Subcutaneous abdominal adipose tissue (tissue), 5 donors: ENCODE measurements around the gene STXBP2.
A peak's percentile ranks its signal among the peaks of the same experiment; 100 is the strongest.

Experiments used
- H3K27ac ChIP-seq: one replicate; pipeline ENCODE4 v1.7.0; 2013; ENCODE audit warnings: low read depth, mild to moderate bottlenecking, inconsistent platforms, low read length, moderate library complexity
- H3K27me3 ChIP-seq, 5 donors: one replicate each; pipeline ENCODE4 v1.7.0; 2013; ENCODE audit warnings: low read length in 5 of 5, inconsistent platforms in 1 of 5; ENCODE audit not compliant: control insufficient read depth in 5 of 5, insufficient read depth in 4 of 5
- H3K36me3 ChIP-seq, 5 donors: one replicate each; pipeline ENCODE4 v1.7.0; 2013; ENCODE audit warnings: low read length in 5 of 5; ENCODE audit not compliant: control insufficient read depth in 5 of 5, insufficient read depth in 5 of 5
- H3K4me1 ChIP-seq, 5 donors: one replicate each; pipeline ENCODE4 v1.7.0; 2013; ENCODE audit warnings: low read length in 5 of 5, mild to moderate bottlenecking in 3 of 5, moderate library complexity in 1 of 5; ENCODE audit not compliant: control insufficient read depth in 5 of 5, insufficient read depth in 5 of 5
- H3K4me3 ChIP-seq, 5 donors: one replicate each; pipeline ENCODE4 v1.7.0; 2013; ENCODE audit warnings: low read length in 5 of 5, low read depth in 1 of 5
- H3K9ac ChIP-seq, 5 donors: one replicate each; pipeline ENCODE4 v1.7.0; 2013; ENCODE audit warnings: low read length in 5 of 5, mild to moderate bottlenecking in 4 of 5, moderate library complexity in 3 of 5
- H3K9me3 ChIP-seq, 5 donors: one replicate each; pipeline ENCODE4 v1.7.0; 2013; ENCODE audit warnings: low read length in 5 of 5; ENCODE audit not compliant: control insufficient read depth in 5 of 5
- donor health status: healthy.
- donor health status: healthy.
- donor health status: healthy.
- donor health status: healthy.
- donor health status: healthy.

Gene STXBP2

DNA sequence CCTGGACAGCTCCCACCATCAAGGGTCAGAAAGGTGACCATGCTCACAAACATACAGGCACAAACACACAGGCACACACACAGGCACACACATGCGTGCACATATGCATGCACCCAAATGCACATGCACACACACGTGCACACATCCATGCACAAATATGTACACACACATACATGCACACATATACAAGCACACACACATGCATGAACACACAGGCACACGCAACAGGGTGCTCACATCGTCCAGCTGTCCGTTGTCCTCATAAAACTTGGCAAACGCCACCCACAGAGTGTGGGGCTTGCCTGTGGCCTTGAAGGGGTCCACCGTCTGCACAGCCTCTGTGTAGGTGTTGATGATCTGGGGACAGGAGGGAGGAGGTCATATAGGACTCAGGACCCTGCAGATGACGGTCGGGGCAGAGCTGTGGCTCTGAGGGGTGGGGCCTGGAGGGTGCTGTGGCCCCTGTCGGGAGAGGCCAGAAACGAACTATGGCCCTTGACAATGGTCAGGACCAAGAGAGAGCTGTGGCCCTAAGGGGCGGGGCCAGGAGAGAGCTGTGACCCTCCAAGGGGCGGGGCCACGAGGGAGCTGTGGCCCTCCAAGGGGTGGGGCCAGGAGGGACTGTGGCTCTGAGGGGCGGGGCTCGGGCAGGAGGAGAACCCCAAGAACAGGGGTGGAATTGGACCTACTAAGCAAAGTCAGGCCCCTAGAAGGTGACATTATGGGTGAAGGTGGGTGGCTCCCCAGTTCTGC is 13.8 kb upstream of the STXBP2 start:
- Histone ChIP-seq H3K4me1 (peaks cover 0 to 11% (median 7%) of the 10 kb centered on the region in 5 donors), H3K27me3 (no peaks in the 10 kb centered on the region), H3K9me3 (no peaks in the 10 kb centered on the region), H3K27ac (no peak overlapping the region), H3K9ac (no peak overlapping the region), H3K36me3 (peaks cover 0 to 93% (median 79%) of the 10 kb centered on the region in 5 donors), H3K4me3 (no peak overlapping the region)

DNA sequence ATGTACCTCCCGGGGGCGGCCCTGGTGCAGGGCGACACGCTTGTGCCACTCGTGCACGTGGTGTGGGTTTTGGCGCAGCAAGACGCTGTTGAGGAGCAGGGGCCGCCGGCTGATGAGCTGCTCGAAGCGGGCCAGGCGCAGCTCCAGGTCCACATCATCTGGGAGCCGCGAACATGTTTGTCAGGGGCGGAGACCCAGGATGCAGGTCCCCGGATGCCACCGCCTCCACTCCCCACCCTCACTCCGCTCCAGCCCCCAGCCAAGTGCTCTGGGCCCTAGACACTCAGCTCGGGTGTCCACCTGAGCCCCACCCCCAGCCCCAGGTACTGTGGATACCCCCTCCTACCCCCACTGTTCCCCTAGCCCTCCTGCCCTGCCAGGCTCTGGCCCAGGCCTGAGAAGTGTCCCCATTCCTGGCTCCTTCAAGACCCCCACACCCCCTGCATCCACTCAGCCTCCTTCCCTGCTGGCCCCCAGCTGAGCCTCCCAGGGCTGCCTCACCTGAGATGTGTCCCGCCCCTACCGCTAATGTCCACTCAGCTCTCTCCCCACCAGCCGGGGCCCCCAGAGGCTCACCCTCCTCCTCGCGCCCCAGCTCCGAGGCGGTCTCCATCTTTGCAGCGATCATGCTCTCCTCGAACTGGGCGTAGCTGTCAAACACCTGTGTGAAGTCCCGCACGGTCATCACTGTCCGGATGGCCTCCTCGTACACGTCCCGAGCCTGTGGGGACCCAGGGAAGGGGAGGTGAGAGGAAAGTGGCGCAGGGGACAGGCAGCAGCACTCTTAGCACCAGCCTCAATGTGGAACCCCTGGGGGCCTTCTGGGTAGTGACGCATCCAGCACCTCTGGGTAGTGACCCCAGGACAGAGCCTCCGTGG is 12.9 kb upstream of the STXBP2 start:
- peaks cover 0 to 85% (median 75%) of the 10 kb centered on the region in 5 donors for H3K36me3 ChIP-seq

GRCh38 chr19:7624810-7625209 is 12.1 kb upstream of the STXBP2 start:
- Histone ChIP-seq H3K27ac (no peak overlapping the region), H3K9me3 (no peaks in the 10 kb centered on the region), H3K27me3 (no peaks in the 10 kb centered on the region), H3K9ac (no peak overlapping the region), H3K4me1 (peaks cover 2 to 22% (median 17%) of the 10 kb centered on the region in 5 donors), H3K4me3 (no peak overlapping the region), H3K36me3 (peaks cover 0 to 78% (median 69%) of the 10 kb centered on the region in 5 donors)

More for the DNA sequence above, 12.9 kb upstream of the STXBP2 start:
- Histone ChIP-seq H3K27ac (no peak overlapping the region), H3K4me1 (peaks cover 2 to 18% (median 16%) of the 10 kb centered on the region in 5 donors), H3K9ac (no peak overlapping the region), H3K27me3 (no peaks in the 10 kb centered on the region), H3K9me3 (no peaks in the 10 kb centered on the region), H3K4me3 (no peak overlapping the region)

DNA sequence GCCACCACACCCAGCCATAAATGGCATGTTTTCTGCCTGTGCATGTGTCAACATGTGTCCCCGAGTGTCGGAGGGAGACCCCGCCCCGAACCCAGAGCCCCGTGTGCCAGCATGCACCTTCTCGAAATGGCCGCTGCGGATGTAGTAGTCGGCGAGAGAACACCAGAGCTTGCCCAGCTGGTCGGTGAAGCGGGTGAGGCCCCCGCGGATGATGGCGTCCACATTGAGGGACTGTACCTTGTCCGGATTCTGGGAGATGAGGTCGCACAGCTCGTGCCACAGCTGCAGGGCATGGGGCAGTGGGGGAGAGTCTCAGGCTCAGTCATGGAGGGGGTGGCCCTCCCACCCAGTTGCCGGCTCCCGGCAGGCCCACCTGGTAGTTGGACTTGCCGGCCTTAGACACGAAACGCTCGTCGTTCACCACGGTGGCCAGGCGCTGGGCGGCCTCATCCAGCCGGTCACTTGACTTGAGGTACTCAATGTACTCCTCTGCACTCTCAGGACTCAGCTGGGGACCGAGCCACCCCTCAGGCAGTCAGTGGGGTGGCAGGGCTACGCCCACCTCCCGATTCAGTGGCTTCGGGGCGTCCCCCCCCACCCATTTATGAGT is 11.0 kb upstream of the STXBP2 start:
- no peaks in the 10 kb centered on the region for H3K27me3 ChIP-seq
- peaks cover 0 to 67% (median 58%) of the 10 kb centered on the region in 5 donors for H3K36me3 ChIP-seq

DNA sequence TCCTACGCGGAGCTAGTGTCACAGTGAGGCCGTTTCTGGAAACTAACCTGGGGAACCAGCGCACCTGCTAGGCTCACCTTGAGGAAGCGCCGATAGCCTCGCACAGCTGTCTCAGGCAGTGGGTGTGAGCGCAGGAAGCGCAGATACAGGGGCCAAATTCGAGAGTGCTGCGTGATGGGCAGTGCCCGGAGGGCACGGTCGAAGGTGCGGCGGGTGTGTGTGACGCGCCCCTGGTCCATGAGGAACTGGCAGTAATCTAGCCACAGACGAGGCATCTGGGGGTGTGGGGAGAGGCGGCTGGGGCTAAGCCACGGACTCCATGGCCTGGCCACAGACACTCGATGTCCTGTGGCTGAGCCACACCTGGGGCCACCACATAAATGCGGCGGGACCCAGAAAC is 9.7 kb upstream of the STXBP2 start:
- no peak overlapping the region for H3K4me3 ChIP-seq
- H3K9me3 ChIP-seq: no peaks in the 10 kb centered on the region
- peaks cover 5 to 34% (median 28%) of the 10 kb centered on the region in 5 donors for H3K4me1 ChIP-seq
- H3K27me3 ChIP-seq: no peaks in the 10 kb centered on the region
- H3K9ac ChIP-seq: no peak overlapping the region
- no peak overlapping the region for H3K27ac ChIP-seq
- H3K36me3 ChIP-seq: peaks cover 0 to 61% (median 51%) of the 10 kb centered on the region in 5 donors

More for the DNA sequence above, 11.0 kb upstream of the STXBP2 start:
- Histone ChIP-seq H3K9ac (no peak overlapping the region), H3K4me3 (no peak overlapping the region), H3K9me3 (no peaks in the 10 kb centered on the region), H3K27ac (no peak overlapping the region), H3K4me1 (peaks cover 5 to 32% (median 28%) of the 10 kb centered on the region in 5 donors)

GRCh38 chr19:7628589-7629311 is 8.2 kb upstream of the STXBP2 start:
- H3K36me3 ChIP-seq: peaks cover 0 to 51% (median 35%) of the 10 kb centered on the region in 5 donors
- peak overlapping the region; percentile 87 to 98 (median 93) for H3K9ac ChIP-seq
- no peaks in the 10 kb centered on the region for H3K9me3 ChIP-seq
- H3K27ac ChIP-seq: peak overlapping the region; percentile 74
- no peaks in the 10 kb centered on the region for H3K27me3 ChIP-seq
- H3K4me3 ChIP-seq: peak overlapping the region; percentile 83 to 100 (median 99)
- peaks cover 5 to 34% (median 28%) of the 10 kb centered on the region in 5 donors for H3K4me1 ChIP-seq

- peaks cover 5 to 34% (median 28%) of the 10 kb centered on the region in 5 donors for H3K4me1 ChIP-seq
- H3K27me3 ChIP-seq: peaks cover 0 to under 1% (median 0%) of the 10 kb centered on the region in 5 donors
- peaks cover 0 to 44% (median 28%) of the 10 kb centered on the region in 5 donors for H3K36me3 ChIP-seq
- H3K9me3 ChIP-seq: no peaks in the 10 kb centered on the region
- H3K9ac ChIP-seq: peak within 1 kb of the TSS; percentile 87 to 98 (median 93)
- peak within 1 kb of the TSS; percentile 74 for H3K27ac ChIP-seq
- H3K4me3 ChIP-seq: peak within 1 kb of the TSS; percentile 83 to 100 (median 99)
Observed at GRCh38 chr19:7629347-7630054, 7.4 kb upstream of the STXBP2 start, which contains the start of the genes PET100 and XAB2. Gene PET100 (plus strand): TSS chr19:7629793. CDS start chr19:7629834, 41 bp downstream. Gene XAB2 (minus strand): TSS chr19:7629545. CDS start chr19:7629527, 18 bp downstream.

DNA sequence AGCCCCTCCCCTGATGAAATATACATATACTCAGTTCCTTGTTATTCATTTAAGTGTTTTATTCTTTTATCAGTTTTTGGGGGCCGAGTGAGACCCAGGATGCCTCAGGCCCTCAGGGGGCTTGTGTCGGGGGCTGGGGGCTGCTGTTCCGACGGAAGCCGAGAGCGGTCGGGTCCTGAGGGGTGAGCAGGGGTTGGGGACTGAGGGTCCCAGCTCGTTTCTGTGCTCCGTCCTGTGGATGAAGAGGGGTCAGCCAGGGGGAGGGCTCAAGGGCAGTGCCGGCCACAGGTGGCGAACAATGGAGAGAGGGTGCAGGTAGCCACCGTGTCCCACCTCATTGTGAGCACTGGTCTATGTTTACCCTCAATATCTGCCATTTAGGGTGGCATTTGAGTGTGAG is 5.3 kb upstream of the STXBP2 start:
- H3K27ac ChIP-seq: no peak overlapping the region

More for the DNA sequence above, 5.3 kb upstream of the STXBP2 start:
- Histone ChIP-seq H3K4me1 (peaks cover 5 to 34% (median 29%) of the 10 kb centered on the region in 5 donors), H3K9me3 (no peaks in the 10 kb centered on the region), H3K36me3 (peaks cover 0 to 24% (median 11%) of the 10 kb centered on the region in 5 donors), H3K9ac (no peak overlapping the region), H3K4me3 (no peak overlapping the region), H3K27me3 (peaks cover 1 to 15% (median 11%) of the 10 kb centered on the region in 5 donors)
